Measurements from ENCODE around the gene INF2.

- TF ChIP-seq CSRNP3 (CRISPR knock-in tag; IDR thresholded peaks at IDR 0.05) (no peak), OSR1 (CRISPR knock-in tag; IDR thresholded peaks at IDR 0.05) (no peak), ZNF70 (CRISPR knock-in tag; IDR thresholded peaks at IDR 0.05) (no peak)
These were observed 45.8 kb downstream of the INF2 start for GRCh38 chr14:104734991-104735779.

Data from SK-N-SH treated with all-trans-retinoic acid at 6 μM for 48 hours (cell line).